Activated effector memory CD4-positive, alpha-beta T cell treated with Interleukin-2 at 50 U/mL for 16 hours (primary cell): ENCODE results near the gene MIA.
"Not testable (repeated sequence)": the region's sequence is repeated elsewhere in the genome, so short reads cannot be mapped to it uniquely, and the experiment has no call there.

Experiments used
- DNase-seq: peaks from one replicate; pipeline ENCODE4 v3.0.0-alpha.2; 2020

The MIA gene

DNA sequence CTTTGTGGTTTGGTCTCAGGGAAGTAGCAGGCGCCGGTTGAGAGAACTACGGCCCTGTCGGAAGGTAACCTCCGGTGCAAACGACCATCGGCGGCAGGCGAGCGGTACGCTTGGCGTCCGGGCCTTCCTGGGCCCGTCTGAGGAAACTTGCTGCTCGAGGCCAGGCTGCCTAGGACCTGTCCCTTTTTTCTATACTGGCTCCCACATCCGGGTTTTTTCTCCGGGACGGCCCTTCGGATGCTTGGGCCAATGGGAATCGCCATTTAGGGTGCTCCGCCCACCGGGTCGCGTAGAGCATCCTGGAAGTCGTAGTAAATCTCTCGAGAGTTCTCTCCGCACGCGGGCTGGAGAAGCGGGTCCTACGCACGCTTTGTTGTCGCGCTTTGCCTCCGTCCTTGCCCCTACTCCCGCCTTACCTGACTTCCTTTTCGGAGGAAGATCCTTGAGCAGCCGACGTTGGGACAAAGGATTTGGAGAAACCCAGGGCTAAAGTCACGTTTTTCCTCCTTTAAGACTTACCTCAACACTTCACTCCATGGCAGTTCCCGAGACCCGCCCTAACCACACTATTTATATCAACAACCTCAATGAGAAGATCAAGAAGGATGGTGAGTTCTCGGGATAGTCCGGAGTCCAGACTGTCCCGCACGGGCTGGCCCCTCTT lies 24.3 kb upstream of the MIA start, which contains the start of gene SNRPA:
Gene SNRPA, plus strand, starts transcription at position 330 of the 664 bp plus-strand sequence. Its CDS starts 206 bp downstream, at position 536.
- DNase-seq = peak; percentile 94

DNA sequence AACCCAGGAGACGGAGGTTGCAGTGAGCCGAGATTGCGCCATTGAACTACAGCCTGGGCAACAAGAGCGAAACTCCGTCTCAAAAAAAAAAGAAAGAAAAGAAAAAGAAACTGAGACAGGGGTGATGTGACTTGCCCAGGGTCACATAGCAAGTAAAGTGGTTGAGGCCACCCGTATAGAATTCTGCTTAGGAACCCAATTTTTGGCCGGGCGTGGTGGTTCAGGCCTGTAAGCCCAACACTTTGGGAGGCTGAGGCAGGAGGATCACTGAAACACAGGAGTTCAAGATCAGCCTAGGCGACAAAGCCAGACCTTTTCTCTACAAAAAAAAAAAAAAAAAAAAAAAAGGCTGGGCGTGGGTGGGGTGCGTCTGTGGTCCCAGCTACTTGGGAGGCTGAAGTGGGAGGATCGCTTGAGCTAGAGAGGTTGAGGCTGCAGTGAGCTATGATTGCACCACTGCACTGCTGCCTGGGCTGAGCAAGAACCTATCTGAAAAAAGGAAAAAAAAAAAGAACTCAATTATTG lies 23.0 kb upstream of the MIA start:
- no peak for DNase-seq

DNA sequence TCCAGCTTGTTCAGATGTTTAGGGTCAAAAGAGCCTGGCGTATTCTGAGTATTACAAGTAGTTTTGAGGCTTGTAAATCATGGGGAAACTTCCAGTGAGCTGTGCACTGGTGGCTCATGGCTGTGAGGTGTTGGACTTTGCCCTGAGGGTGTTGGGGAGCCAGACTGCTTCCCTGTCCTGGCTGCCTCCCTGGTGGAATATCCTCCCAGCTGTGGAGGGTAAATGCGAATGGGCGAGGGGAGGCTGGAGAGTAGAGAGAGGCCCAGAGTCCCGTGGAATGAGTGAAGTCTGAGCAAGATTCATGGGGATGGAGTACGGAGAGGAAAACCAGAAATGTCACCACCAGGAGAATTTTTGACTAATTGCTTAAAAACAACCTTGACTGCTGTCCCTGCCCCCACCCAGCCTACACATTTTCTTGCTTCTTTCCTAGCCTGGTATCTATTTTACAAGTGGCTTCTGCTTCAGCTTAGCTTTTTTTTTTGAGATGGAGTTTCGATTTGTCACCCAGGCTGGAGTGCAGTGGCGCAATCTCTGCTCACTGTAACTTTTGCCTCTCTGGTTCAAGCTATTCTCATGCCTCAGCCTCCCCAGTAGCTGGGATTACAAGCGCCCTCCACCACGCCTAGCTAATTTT lies 20.6 kb upstream of the MIA start:
- DNase-seq = no peak

DNA sequence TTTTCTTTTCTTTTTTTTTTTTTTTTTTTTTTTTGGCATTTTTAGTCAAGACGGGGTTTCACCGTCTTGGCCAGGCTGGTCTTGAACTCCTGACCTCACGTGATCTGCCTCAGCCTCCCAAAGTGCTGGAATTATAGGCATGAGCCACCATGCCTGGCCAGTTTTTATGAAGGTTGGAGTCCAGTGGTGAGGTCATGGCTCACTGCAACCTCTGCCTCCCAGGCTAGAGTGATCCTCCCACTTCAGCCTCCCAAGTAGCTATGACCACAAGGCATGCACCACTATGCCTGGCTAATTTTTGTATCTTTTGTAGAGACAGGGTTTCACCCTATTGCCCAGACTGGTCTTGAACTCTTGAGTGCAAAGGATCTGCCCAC lies 20.1 kb upstream of the MIA start:
- no peak for DNase-seq

DNA sequence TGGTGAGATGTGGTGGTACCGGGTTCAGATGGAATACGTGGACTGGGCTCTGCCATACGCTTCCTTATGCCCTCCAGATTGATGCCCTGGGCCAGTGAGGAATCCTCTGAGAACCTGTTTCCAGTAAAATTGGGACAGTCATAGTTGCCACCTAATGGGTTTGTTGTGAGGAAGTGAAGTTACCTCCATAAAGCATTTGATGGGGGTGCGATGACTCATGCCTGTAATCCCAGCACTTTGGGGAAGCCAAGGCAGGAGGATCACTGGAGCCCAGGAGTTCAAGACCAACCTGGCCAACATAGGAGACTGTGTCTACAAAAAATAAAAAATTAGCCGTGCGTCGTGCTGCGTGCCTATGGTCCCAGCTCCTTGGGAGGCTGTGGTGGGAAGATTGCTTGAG lies 19.5 kb upstream of the MIA start:
- no peak for DNase-seq

DNA sequence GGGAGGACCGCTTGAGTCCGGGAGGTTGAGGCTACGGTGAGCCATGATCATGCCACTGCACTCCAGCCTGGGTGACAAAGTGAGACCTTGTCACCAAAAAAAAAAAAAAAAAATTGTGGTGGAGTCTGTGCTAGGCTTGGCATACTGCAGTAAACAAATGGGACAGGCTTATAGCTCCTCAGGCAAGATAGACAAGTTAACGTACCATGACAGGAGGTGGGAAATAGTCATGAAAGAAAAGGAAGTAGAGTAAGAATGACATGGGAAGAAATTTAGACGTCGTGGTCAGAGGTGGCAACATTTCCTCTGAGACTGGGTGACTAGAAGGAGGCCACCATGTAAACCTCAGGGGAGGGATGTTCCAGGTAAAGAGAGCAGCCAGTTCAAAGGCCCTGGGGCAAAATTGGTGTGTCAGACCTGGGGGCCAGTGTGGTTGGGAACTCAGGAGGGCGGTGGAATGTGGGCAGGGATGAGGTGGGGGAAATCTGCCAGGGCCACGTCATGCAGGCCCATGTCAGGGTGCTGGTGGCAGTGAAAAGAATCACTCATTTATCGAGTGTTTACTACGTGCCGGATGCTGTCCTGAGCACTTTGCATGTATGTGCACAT lies 18.7 kb upstream of the MIA start:
- no peak for DNase-seq

DNA sequence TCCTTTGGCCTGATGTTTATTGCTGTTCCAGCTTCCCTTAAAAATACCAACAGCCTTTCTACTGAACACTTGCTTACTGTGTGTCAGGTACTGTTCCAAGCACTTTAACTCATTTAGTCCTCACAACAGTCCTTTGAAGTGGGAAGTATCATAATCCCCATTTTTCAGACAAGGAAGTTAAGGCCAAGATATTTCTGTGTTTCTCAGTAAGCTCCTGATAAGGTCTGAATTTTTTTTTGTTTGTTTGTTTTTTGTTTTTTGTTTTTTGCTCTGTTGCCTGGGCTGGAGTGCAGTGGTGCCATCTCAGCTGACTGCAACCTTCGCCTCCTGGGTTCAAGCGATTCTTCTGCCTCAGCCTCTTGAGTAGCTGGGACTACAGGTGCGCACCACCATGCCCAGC lies 16.8 kb upstream of the MIA start:
- no peak for DNase-seq

DNA sequence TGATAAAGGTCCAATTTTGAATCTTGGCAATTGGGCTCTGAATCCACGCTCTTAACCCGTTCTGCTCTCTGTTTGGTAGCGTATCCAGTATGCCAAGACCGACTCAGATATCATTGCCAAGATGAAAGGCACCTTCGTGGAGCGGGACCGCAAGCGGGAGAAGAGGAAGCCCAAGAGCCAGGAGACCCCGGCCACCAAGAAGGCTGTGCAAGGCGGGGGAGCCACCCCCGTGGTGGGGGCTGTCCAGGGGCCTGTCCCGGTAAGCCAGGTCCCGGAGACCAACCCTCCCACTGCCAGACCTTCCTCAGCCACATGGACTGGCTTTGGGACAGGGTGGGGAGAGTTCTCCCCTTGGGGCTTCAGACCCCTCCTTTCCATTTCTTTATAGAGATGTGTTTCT lies 16.0 kb upstream of the MIA start:
- DNase-seq = no peak

DNA sequence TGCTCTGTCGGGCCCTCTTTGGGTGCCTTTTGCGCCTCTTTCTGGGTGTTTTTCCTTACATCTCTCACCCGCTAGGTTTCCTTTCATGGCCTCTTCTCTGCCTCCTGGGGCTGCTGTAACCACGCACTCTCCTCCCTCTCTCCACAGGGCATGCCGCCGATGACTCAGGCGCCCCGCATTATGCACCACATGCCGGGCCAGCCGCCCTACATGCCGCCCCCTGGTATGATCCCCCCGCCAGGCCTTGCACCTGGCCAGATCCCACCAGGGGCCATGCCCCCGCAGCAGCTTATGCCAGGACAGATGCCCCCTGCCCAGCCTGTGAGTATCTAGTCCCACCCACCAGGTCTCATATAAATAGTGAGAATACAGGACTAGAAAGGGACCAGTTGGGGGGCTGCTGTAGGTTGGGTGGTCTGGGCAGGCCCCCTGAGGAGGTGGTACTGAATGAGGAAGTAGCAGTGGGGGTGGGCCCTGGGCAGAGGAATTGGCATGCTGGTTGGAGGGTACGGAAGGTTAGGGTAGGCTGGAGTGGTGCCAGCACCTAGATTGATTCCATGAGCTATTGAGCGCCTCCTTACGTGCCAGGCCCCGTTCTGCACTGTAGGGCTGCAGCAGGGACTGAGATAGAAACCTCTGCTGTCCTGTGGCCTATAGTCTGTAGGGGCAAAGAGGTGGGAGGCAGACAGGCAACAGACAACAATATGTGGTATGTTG lies 12.4 kb upstream of the MIA start:
- DNase-seq = no peak

DNA sequence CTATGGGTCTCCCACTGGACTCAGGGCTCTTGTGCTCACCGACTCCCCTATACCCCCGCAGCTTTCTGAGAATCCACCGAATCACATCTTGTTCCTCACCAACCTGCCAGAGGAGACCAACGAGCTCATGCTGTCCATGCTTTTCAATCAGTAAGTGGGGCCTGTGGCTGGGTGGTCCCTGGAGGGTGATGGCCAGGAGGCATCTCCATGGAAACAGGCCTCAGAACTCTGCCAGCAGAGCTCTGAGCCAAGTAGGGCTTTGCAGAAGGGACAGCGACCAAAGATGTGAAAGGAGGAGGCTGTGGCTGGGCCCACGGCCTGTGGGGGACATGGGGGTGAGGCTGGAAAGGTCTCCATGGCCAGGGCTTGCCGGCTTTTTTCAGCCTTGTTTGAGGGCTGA lies 11.8 kb upstream of the MIA start:
- DNase-seq = no peak

DNA sequence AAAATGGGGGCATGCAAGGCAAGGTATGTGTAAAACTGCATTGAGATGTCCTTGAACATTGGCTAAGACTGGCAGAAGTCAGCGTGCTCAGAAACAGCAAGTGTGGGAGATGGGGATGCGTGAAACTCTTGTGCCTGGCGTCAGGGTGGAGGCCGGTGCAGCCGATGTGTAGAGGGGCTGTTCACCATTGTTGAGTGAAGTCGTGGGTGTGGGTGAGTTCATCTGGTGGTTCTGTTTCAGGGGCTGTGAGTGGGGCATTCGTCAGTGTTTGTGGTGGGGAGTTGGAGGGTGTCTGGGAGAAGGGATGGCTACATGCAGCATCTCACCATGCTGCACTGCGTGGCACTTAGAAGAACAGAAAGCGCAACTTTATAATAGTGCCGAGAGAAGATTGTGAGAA lies 11.4 kb upstream of the MIA start:
- DNase-seq = no peak

DNA sequence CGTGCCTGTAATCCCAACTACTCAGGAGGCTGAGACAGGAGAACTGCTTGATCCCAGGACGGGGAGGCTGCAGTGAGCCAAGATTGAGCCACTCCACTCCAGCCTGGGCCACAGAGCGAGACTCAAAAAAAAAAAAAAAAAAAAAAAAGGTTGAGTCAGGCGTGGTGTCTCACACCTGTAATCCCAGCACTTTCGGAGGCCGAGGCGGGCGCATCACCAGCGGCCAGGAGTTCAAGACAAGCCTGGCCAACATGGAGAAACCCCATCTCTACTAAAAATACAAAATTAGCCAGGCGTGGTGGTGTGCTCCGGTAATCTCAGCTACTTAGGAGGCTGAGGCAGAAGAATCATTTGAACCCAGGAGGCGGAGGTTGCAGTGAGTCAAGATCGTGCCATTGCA lies 8.9 kb upstream of the MIA start:
- DNase-seq = not testable (repeated sequence)

DNA sequence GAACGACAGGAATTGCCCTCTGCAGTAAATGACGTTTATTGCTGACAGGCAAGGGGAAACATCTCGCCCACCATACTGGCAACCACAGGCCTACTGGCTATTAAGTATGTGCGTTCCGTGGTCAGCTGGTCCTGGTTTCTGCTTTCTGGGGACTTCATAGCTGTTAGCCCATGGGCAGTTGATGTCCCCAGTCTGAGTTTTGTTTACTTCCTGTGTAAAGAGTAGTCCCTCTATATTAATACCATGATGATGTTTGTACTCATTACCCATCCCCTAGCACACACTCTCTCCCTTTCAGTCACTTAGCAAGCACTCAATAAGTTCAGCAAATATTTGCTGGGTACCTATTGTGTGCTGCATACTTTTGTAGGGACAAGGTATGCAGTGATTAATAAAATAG lies 6.5 kb upstream of the MIA start:
- no peak for DNase-seq

DNA sequence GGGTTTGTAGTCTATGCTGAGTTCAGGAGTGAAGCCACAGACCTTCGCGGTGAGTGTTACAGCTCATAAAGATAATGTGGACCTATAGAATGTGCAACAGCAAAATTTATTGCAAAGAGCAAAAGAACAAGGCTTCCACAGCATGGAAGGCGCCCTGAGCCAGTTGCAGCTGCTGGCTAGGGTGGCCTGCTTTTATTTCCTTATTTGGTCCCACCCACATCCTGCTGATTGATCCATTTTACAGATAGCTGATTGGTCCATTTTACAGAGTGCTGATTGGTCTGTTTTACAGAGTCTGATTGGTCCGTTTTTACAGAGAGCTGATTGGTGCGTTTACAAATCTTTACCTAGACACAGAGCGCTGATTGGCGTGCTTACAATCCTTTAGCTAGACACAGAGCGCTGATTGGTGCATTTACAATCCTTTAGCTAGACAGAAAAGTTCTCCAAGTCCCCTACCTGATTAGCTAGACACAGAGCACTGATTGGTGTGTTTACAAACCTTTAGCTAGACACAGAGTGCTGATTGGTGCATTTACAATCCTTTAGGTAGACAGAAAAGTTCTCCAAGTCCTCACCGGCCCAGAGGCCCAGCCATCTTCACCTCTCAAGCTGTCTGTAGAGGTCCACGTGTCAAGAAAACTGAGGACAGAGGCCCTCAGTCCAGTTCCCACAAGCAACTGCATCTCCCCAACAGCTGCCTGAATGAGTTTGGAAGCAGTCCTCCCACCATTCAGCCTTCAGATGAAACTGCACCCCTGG lies 4.0 kb upstream of the MIA start:
- DNase-seq = not testable (repeated sequence)

DNA sequence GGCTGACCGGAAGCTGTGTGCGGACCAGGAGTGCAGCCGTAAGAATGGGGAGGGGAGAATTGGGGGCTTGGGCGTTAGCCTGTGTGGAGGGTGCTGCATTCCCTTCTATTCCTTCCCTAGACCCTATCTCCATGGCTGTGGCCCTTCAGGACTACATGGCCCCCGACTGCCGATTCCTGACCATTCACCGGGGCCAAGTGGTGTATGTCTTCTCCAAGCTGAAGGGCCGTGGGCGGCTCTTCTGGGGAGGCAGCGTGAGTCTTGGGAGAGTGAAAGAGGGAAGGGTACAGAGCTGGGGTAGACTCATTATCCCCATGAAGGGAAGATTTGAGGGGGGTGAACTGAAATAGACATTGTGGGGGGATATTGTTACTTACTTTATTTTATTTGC lies 306 bp downstream of the MIA start:
- no peak for DNase-seq

DNA sequence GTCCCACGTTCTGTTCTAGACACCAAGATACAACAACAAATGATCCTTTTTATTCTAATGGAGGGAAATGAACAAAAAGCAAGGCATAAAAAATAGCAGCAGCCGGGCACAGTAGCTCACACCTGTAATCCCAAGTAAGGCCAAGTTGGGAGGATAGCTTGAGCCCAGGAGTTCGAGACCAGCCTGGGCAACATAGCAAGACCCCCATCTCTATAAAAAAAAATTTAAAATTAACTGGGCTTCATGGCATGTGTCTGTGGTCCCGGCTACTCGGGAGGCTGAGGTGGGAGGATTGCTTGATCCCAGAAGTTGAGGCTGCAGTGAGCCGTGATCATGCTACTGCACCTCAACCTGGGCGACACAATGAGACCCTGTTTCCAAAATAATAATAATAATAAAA lies 1.0 kb downstream of the MIA start:
- DNase-seq = no peak

DNA sequence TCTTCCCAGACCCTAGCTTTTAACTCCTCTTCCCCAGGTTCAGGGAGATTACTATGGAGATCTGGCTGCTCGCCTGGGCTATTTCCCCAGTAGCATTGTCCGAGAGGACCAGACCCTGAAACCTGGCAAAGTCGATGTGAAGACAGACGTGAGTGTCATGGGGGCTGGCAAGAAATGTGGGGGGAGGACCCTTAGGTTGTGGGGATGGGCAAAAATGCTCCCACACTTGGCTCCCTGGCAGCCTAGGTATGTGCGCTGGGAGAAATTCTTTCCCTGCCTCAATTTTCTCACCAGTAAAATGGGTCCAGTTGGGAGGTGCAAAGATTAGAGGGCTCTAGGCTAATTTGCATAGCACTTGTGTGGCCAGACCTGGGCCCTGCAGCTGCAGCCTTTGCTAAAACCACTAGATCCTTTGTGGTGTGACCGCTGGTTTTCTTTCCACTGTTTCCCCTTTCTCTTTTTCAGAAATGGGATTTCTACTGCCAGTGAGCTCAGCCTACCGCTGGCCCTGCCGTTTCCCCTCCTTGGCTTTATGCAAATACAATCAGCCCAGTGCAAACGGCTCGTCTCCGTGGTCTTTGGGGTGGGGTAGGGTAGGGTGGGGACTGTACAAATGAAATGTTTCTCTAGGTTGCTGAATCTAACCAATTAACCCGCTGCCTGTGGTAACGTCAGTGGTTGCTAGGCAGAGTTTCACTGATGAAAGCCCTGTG lies 1.8 kb downstream of the MIA start:
- DNase-seq = peak; percentile 81

DNA sequence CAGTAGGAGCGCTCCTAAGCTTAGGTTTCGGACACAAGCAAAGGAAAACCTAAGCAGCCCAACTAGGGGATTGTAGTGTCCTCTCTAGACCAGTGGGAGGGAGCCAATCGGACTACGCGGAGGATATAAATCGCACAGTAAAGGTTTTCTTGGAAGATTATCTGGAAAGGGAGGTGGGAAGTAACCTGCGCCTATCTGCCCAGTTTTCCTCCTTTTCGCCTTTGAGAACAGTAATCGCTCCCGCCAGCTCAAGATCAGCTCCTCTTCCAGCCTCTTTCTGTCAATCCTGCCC lies 2.3 kb downstream of the MIA start:
- no peak for DNase-seq

DNA sequence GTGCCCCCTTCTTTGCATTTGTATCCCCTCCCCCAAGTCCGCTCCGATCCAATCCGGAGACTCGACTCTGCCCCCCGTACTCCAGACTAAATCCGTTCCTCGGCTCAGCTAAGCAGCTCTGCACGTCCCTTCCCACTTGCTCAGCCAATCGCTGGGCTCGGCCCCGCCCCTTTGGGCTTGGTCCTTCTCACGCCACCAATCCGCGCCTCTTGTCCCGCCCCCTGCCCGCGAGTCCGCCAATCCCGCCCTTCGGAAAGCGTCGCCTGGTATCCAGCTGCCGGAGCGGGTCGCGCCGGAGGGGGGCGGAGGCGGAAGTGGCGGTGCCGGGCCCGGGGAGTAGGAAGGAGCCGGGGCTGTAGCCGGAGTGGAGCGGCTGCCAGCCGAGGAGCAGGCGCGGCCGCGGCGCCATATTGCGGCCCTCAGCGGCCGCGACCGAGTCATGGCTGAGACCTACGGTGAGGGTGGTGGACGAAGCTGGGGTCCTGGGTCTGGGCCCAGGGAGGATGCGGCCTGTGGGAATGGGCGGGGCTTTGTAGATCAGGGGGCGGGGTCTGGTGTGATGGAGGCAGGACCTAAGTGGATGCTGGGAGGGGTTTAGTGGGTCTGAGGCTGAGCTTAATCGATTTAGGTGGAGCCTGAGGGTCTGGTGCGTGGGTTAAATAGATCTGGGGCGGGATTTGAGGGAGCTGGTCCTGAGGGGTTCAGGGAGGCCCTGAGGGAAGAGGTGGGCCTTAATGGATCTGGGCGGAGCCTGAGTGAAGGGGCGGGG lies 2.8 kb downstream of the MIA start, which contains the start of gene RAB4B:
Gene RAB4B, plus strand, starts transcription at position 311 of the 769 bp plus-strand sequence. Its CDS starts 129 bp downstream, at position 440.
- peak; percentile 100 for DNase-seq

DNA sequence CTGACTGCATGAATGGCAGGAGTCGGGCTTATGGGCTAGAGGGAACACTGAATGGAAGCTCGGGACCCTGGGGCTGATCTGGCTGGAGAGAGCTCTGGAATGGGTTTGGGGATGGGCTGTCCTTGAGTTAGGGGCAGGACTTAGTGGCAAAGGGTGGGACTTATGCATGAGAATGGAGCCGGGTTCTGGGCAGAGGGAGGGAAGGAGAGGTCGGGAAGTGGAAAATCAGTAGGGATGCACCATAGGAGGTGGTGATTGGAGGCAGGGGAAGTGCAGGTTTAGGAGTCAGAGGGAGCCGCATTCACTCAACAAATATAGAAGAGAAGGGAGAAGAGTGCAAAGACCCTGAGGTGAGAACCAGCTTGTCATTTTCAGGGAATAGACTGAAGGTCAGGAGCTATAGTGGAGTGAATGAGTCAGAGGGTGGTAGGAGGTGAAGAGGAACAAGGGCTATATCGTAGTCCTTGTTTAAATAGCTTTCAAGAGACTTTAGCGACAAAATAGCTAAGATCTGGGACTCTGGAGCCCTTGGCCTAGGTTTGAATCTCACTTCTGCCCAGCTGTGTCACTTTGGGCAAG lies 3.5 kb downstream of the MIA start:
- no peak for DNase-seq

DNA sequence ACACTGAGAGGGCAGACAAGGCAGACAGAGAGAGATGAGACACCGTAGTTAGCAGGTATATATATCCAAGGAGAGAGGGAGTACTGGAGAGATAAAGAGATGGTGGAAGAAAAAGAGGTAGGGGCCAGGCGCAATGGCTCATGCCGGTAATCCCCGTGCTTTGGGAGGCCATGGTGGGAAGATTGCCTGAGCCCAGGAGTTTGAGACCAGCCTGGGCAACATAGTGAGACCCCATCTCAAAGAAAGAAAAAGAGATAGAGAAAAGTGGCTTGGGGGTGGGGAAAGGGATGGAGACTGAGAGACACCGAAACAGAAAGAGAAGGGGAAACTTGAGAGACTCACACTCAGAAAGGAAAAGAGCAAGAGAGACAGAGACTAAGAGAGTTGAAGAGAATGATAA lies 5.3 kb downstream of the MIA start:
- no peak for DNase-seq
